Nephron (organoid): Measurements from ENCODE around the gene PDE4D.

Experiments
- H3K27ac Mint-ChIP-seq, 3 experiments: 2 replicates each; pipeline ENCODE4 v1.8.0; 2020; ENCODE audit warnings: mixed read lengths in 3 of 3, mild to moderate bottlenecking in 2 of 3, moderate library complexity in 1 of 3
- H3K27me3 Mint-ChIP-seq: 2 replicates; pipeline ENCODE4 v1.8.0; 2021; ENCODE audit warnings: low read depth, mild to moderate bottlenecking, moderate library complexity, mixed read lengths
- H3K36me3 Mint-ChIP-seq: 2 replicates; pipeline ENCODE4 v1.8.0; 2020; ENCODE audit warnings: low read depth, mixed read lengths
- H3K4me1 Mint-ChIP-seq: 2 replicates; pipeline ENCODE4 v1.8.0; 2020; ENCODE audit warnings: mixed read lengths
- H3K4me3 Mint-ChIP-seq, 3 experiments: 2 replicates each; pipeline ENCODE4 v1.8.0; 2020; ENCODE audit warnings: mild to moderate bottlenecking in 3 of 3, mixed read lengths in 3 of 3, moderate library complexity in 2 of 3
- H3K9me3 Mint-ChIP-seq: 2 replicates; pipeline ENCODE4 v1.8.0; 2020; ENCODE audit warnings: mixed read lengths
- CTCF ChIP-seq, 3 experiments: fragments of 200-600 bp; sonication (generic); IDR thresholded peaks; one replicate each; pipeline ENCODE4 v1.5.0; 2021; ENCODE audit warnings: antibody characterized with exemption in 3 of 3; ENCODE audit not compliant: unreplicated experiment in 3 of 3

Gene PDE4D

GRCh38 chr5:59245198-59245597 lies 648.3 kb downstream of the PDE4D start:
- no peaks in the 10 kb centered on the region for H3K27me3 Mint-ChIP-seq
- no peak for TF ChIP-seq CTCF (IDR thresholded peaks at IDR 0.05; ENCODE audit: unreplicated experiment in 3 of 3)
- H3K4me3 Mint-ChIP-seq = no peak overlapping the region
- no peaks in the 10 kb centered on the region for H3K9me3 Mint-ChIP-seq
- peaks cover 47% of the 10 kb centered on the region for H3K4me1 Mint-ChIP-seq
- no peaks in the 10 kb centered on the region for H3K36me3 Mint-ChIP-seq
- H3K27ac Mint-ChIP-seq = peak overlapping the region; percentile 84 to 92 (median 87)

- no peaks in the 10 kb centered on the region for H3K9me3 Mint-ChIP-seq
- no peaks in the 10 kb centered on the region for H3K36me3 Mint-ChIP-seq
- H3K4me1 Mint-ChIP-seq = peaks cover 61% of the 10 kb centered on the region
- H3K27ac Mint-ChIP-seq = peak overlapping the region in 1 of 3 experiments; percentile 29
- TF ChIP-seq CTCF (IDR thresholded peaks at IDR 0.05; ENCODE audit: unreplicated experiment in 3 of 3) = no peak
- H3K4me3 Mint-ChIP-seq = no peak overlapping the region
- no peaks in the 10 kb centered on the region for H3K27me3 Mint-ChIP-seq
Measured at GRCh38 chr5:59241552-59241951, 652.0 kb downstream of the PDE4D start.

GRCh38 chr5:59241119-59241518 lies 652.4 kb downstream of the PDE4D start:
- no peaks in the 10 kb centered on the region for H3K27me3 Mint-ChIP-seq
- no peaks in the 10 kb centered on the region for H3K9me3 Mint-ChIP-seq
- H3K27ac Mint-ChIP-seq = peak overlapping the region in 1 of 3 experiments; percentile 29
- TF ChIP-seq CTCF (IDR thresholded peaks at IDR 0.05; ENCODE audit: unreplicated experiment in 3 of 3) = no peak
- no peaks in the 10 kb centered on the region for H3K36me3 Mint-ChIP-seq
- peaks cover 60% of the 10 kb centered on the region for H3K4me1 Mint-ChIP-seq
- no peak overlapping the region for H3K4me3 Mint-ChIP-seq

- TF ChIP-seq CTCF (IDR thresholded peaks at IDR 0.05; ENCODE audit: unreplicated experiment in 3 of 3) = no peak
- no peaks in the 10 kb centered on the region for H3K36me3 Mint-ChIP-seq
Measured at GRCh38 chr5:59238126-59238902, 655.2 kb downstream of the PDE4D start.

GRCh38 chr5:59236986-59237385 lies 656.5 kb downstream of the PDE4D start:
- Mint-ChIP-seq H3K4me3 (no peak overlapping the region), H3K27ac (no peak overlapping the region), H3K36me3 (no peaks in the 10 kb centered on the region), H3K4me1 (peaks cover 63% of the 10 kb centered on the region), H3K27me3 (no peaks in the 10 kb centered on the region), H3K9me3 (no peaks in the 10 kb centered on the region)
- TF ChIP-seq CTCF (IDR thresholded peaks at IDR 0.05; ENCODE audit: unreplicated experiment in 3 of 3) = no peak

More at GRCh38 chr5:59238126-59238902, 655.2 kb downstream of the PDE4D start:
- no peak overlapping the region for H3K4me3 Mint-ChIP-seq
- no peak overlapping the region for H3K27ac Mint-ChIP-seq
- peaks cover 63% of the 10 kb centered on the region for H3K4me1 Mint-ChIP-seq
- H3K27me3 Mint-ChIP-seq = no peaks in the 10 kb centered on the region
- no peaks in the 10 kb centered on the region for H3K9me3 Mint-ChIP-seq

GRCh38 chr5:59236448-59236847 lies 657.1 kb downstream of the PDE4D start:
- peaks cover 63% of the 10 kb centered on the region for H3K4me1 Mint-ChIP-seq
- no peaks in the 10 kb centered on the region for H3K9me3 Mint-ChIP-seq
- TF ChIP-seq CTCF (IDR thresholded peaks at IDR 0.05; ENCODE audit: unreplicated experiment in 3 of 3) = no peak
- no peaks in the 10 kb centered on the region for H3K27me3 Mint-ChIP-seq
- H3K27ac Mint-ChIP-seq = no peak overlapping the region
- H3K36me3 Mint-ChIP-seq = no peaks in the 10 kb centered on the region
- no peak overlapping the region for H3K4me3 Mint-ChIP-seq
